Fibroblast of skin of scalp (primary cell): Measurements from ENCODE around the gene ZEB1.
"Not testable (repeated sequence)": the region's sequence is repeated elsewhere in the genome, so short reads cannot be mapped to it uniquely, and the experiment has no call there.

Experiments used
- DNase-seq: peaks from one replicate; pipeline ENCODE4 v3.0.0-alpha.2; 2013

Gene ZEB1

GRCh38 chr10:31508882-31509281, 189.9 kb downstream of the ZEB1 start:
- peak; percentile 45 for DNase-seq

- DNase-seq, result no peak
Measured at GRCh38 chr10:31509989-31510388, 191.0 kb downstream of the ZEB1 start.

GRCh38 chr10:31515116-31515515, 196.1 kb downstream of the ZEB1 start:
- DNase-seq, result no peak

GRCh38 chr10:31515819-31516402, 196.9 kb downstream of the ZEB1 start:
- DNase-seq, result peak; percentile 10

- DNase-seq, result no peak
Measured at GRCh38 chr10:31520986-31521831, 202.2 kb downstream of the ZEB1 start.

- DNase-seq, result no peak
Measured at GRCh38 chr10:31522820-31523219, 203.8 kb downstream of the ZEB1 start.

GRCh38 chr10:31524460-31524859, 205.4 kb downstream of the ZEB1 start:
- no peak for DNase-seq

GRCh38 chr10:31526178-31526577, 207.2 kb downstream of the ZEB1 start:
- no peak for DNase-seq

- peak; percentile 28 for DNase-seq
Measured at GRCh38 chr10:31526681-31527080, 207.7 kb downstream of the ZEB1 start.

- DNase-seq, result no peak
Measured at GRCh38 chr10:31528831-31529230, 209.8 kb downstream of the ZEB1 start.

GRCh38 chr10:31536302-31536701, 217.3 kb downstream of the ZEB1 start:
- DNase-seq, result no peak

GRCh38 chr10:31549896-31550295, 230.9 kb downstream of the ZEB1 start:
- DNase-seq, result peak; percentile 5

- DNase-seq, result peak; percentile 34
Measured at GRCh38 chr10:31554556-31554955, 235.5 kb downstream of the ZEB1 start.

- no peak for DNase-seq
Measured at GRCh38 chr10:31557854-31558253, 238.8 kb downstream of the ZEB1 start.

- DNase-seq, result not testable (repeated sequence)
Measured at GRCh38 chr10:31568252-31568861, 249.3 kb downstream of the ZEB1 start.

- no peak for DNase-seq
Measured at GRCh38 chr10:31574577-31574976, 255.6 kb downstream of the ZEB1 start.

GRCh38 chr10:31578181-31578852, 259.3 kb downstream of the ZEB1 start:
- DNase-seq, result no peak

GRCh38 chr10:31578951-31579350, 259.9 kb downstream of the ZEB1 start:
- no peak for DNase-seq
